GM21526 (cell line): ENCODE data around the gene PTPN11.

Source experiments
- ATAC-seq: cut with Tn5 transposase; IDR thresholded peaks from one replicate; pipeline ENCODE4 v1.9.1; 2021; ENCODE audit warnings: moderate library complexity; ENCODE audit not compliant: unreplicated experiment, low FRiP score

PTPN11 gene

DNA sequence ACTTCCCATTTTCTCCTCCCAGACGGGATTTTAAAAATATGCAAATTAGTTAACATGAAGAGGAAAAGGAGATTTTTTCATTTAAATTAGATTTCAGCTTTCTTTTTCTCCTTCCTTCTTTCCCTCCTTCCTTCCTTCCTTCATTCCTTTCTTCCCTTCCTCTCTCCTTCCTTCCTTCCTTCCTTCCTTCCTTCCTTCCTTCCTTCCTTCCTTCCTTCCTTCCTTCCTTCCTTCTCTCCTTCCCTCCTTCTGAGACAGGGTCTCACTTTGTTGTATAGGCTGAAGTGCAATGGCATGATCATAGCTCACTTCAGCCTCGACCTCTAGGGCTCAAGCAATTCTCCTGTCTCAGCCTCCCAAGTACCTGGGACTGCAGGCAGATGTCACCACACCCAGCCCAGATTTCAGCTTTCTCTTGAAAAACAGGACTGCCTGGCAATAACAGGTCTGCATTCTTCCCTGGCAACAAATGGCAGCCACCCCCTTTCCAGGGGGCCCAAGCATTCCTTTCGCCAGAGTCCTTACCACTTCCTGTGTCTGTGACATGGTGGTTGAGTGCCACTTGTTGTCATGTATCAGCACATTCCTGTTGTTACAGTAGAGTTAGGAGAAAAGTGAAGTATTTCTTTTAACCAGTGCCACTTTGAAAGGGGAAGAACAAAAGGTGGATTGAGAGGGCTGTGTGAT lies 119.1 kb downstream of the PTPN11 start:
- ATAC-seq, result no peak

DNA sequence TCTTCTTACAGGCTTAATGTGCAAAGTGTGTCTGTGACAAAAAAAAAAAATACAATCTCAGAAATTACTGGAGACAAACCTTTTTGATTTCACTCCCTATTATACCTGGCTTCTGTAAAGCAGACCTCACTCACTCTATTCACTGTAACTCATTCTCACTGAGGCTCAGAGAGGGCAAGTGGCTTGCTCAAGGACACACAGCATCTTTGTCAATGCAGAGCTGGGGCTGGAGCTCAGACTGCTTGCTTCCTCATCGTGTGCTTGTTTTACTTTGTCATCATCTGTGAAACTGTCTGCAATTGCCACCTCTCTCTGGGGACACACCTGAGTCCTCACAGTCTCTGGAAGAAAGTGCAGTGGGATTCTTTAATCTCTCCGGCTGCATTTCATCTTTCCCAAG lies 120.0 kb downstream of the PTPN11 start:
- ATAC-seq, result no peak

DNA sequence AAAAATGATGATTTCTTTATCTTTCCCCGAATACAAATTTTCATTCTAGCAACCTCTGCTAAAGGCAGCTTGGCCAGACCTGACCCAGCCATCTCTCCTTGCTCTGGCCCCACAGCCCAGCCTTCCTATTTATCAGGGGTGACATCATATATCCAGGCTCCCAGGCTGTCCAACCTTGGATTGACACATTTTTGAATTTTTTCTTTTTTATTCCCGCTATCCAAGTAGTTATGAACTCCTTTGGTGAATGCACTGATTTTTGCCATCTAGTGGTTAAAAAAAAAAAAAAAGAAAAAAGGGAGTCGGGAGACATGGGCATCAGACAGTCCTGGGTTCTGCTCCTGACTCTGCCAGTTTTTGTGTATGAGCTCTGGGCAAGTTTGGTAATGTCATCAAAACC lies 120.5 kb downstream of the PTPN11 start:
- ATAC-seq, result no peak

DNA sequence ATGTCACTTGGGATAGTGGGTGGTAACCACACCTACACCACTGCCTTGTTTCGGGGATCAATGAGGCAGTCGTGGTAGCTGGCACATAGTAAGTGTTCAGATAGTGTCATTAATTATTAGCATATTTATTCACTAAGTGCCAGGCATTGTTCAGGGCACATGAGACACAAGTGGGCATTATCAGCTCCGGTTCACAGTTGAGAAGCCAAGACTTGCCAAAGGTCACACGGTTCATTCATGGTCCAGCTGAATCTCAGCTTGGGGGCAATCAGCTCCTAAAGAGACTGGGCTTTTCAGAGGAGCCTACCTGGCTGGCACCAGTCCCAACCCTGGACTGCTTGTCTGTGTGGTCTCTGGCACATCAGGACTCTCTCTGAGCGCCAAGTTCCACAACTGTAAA lies 121.3 kb downstream of the PTPN11 start:
- no peak for ATAC-seq

DNA sequence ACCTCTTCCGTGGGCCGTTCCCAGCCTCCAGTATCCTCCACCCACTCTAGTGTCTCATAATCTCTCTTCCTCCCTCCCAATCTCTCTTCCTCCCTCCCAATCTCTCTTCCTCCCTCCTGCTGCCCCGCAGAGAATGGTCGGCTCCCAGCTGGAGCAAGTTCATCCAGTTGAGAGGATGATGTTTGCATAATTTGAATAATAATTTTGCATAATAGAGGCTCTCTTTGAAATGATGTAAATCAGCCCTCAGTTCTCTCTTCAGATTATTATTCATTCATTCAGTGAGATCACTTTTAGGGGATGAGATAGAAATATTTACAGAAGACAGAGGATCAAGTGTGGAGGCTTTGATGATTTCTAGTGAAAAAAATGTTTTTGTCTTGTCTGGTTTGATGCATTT lies 125.0 kb downstream of the PTPN11 start:
- ATAC-seq, result no peak

DNA sequence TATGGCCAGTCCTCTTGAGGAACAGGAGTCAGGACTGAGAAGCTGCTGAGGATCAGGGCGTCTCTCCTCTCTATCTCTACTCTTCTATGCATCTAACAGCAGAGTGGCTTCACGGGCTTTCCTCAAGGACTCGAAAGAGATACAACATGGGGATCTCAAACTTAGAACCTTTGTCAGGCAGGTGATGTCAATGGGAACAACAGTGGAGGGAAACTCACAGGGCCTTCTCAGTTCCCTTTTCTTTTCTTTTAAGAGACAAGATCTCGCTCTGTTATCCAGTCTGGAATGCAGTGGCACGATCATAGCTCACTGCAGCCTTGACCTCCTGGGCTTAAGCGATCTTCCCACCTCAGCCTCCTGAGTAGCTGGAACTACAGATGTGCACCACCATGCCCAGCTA lies 127.6 kb downstream of the PTPN11 start:
- no peak for ATAC-seq

DNA sequence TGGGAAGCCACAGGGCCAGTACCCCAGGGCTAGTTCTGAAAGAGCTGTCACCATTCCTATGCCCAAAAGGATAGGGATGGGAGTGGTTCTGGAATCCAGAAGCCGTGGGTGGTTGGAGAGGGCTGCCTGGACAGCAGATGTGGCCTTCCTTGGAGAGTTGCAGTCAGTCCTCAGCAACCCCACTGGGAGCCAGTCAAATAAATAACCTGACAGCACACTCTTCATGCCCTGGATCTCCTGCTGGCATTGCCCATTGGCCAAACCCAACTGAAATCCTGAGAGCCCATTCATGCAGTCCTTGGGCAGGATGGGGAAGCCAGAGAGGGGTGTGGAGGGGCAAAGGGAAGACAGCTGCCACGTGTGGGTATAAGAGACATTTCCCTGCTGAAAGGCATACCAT lies 128.2 kb downstream of the PTPN11 start:
- no peak for ATAC-seq

DNA sequence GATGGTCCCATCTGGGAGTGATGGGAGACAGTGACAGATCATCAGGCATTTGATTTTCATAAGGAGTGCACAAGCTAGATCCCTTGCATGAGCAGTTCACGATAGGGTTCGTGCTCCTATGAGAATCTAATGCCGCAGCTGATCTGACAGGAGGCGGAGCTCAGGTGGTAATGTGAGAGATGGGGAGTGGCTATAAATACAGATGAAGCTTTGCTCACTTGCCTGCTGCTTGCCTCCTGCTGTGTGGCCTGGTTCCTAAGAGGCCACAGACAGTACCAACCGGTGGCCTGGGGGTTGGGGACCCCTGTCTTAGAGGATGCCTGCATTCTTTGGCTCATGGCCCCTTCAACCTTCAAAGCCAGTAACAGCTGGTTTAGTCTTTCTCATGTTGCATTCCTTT lies 130.3 kb downstream of the PTPN11 start:
- ATAC-seq, result no peak

DNA sequence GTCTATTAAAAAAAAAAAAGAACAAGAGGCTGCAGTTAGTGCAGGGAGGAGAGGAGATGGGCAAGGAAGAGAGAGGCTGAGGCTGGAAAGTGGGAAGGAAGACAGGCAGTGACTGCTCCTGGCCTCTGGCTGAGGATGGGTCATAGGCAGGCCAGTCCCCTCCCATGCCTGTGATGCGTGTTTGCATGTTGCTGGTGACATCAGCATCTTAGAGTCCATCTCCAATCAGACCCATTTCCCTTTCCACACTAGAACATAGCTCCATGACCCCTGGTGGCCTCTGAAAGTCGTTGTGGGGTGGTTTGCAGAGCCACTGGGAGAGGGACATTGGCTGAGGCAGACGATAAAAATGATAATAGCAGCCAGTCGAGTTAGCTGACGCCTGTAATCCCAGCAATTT lies 132.9 kb downstream of the PTPN11 start:
- ATAC-seq, result no peak

DNA sequence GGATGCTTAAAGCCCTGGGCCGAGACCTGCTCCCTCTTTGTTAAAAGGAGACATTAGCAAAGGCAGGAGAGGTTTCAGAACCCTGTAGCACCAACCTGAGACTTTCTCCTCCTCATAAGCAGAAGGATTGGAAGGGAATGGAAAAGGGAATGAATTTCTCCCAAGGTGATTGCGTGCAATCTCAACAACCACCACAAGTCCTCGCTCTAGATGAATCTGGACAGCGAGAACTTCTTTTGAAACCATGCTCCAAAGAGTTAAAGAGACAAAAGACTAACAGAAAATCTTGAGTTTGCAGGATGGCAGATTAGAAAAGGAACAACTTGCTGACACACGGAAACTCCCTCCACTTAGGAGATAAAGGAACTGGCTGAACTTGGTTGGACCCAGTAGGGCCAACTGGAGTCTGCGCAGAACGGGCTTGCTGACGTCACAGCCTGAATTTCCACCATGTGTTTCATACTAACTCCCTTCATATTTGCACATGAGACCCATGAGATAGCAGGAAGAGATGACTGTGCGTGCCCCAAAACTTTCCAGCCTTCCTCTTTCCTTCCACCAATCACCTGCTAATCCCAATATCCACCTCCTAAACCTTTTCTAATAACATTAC lies 137.0 kb downstream of the PTPN11 start:
- ATAC-seq, result no peak

DNA sequence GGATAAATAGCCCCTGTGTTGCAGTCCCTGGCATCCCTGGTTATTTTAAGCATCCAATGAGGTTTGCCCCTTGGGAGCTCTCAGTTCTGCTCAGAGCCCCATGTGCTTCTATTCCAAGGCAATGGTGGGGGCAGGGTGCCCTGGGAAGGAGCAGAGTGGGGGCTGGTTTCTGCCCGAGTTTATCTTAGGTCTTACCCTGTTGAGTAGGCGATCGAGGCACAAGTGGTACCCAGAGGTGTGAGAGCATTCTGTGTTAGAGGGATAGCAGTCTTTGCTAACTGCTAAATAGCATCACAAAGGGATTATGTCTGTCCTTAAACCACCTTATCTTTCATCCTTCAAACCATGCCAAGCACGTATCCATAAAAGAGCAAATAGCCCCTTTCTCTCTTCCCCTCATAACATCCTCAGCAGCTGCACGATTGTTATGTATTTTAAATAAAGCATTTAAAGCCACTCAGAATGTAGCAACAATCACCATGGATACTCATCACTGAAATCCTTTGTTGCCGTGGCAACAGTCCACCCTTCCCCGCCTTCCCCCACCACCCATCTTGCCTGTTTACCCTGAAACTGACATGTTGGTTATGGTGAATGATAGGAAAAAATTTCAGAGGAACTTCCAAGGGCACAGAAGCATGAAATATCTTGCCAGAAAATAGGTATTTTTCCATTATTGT lies 139.3 kb downstream of the PTPN11 start:
- no peak for ATAC-seq
